Measurements from ENCODE around the gene C8A. TPM values are rescaled to one million over a fixed set of nuclear protein-coding genes. Genes with fewer than 3 reads are reported as not detected.

The C8A gene
- total and polyA plus RNA-seq, 2 of the 8 experiments (the other 6 are each of a cell fraction or from before 2014, with no cell fraction given) = not detected

DNA sequence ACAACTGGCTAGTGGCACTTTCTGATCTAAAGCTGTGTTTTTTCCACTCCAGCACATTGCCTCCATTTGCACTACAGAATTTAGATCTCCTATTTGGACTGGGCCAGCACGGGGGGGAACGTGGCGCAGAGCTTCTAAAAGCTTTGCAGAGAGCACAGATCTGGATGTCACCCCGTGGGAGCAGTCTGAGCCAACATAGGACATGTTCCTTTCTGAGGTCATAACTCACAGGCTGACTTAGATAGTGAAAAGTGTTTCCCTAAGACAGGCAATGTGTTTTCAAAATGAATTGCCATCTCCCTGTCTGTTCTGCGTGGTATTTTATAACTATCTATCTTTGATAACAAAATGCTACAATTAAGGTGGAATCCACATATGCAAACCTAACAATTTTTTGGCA lies 3.7 kb upstream of the C8A start (continued):
- TF ChIP-seq ATF2 (IDR thresholded peaks at IDR 0.05; ENCODE audit: low read length) (no peak), CTBP2 (IDR thresholded peaks at IDR 0.05; ENCODE audit: borderline replicate concordance, insufficient read depth, insufficient read length, low read length) (no peak), EZH2 (IDR thresholded peaks at IDR 0.05; ENCODE audit: low read depth, low read length, severe bottlenecking) (no peak)

Measured in H1 (cell line).